GM18873 (cell line): ENCODE measurements around the gene RPAIN.
A peak's percentile ranks its signal among the peaks of the same experiment; 100 is the strongest.
"Not testable (repeated sequence)": the region's sequence is repeated elsewhere in the genome, so short reads cannot be mapped to it uniquely, and the experiment has no call there.

Experiments
- ATAC-seq: cut with Tn5 transposase; IDR thresholded peaks from one replicate; pipeline ENCODE4 v1.9.1; 2021; ENCODE audit warnings: mild to moderate bottlenecking, moderate library complexity, moderate number of reproducible peaks; ENCODE audit not compliant: unreplicated experiment, low FRiP score

RPAIN gene

DNA sequence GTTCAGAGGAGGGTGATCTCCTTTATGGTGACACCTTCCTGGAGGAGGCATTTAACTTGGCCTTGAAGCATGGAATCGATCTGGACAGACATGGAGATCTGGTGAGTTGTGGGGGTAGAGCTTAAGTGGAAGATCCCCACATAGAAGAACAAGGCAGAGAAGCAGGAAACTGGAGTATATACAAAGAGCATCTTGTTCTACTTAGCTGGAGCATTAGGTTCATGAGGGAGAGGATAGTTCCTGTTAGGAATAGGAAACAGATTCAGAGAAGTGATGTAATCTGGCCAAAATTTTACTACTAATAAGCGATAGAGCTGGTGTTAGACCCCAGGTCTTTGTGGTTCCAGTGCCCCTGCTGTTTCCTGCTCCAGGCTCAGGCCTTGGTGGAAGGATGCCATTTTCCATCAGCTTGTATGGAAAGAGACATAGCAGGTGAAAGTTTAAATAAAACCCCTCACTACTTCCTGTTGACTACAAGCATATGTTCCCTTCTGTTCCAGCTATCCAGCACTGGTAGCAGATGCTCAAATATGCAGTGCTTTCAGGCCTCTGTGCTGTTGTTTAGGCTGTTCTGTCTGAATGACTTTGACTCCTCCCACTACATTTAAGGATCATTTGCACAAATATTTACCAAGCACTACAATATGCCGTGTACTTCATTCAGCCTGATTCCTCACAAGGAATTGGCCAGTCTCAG lies 9.4 kb downstream of the RPAIN start:
- ATAC-seq = no peak

DNA sequence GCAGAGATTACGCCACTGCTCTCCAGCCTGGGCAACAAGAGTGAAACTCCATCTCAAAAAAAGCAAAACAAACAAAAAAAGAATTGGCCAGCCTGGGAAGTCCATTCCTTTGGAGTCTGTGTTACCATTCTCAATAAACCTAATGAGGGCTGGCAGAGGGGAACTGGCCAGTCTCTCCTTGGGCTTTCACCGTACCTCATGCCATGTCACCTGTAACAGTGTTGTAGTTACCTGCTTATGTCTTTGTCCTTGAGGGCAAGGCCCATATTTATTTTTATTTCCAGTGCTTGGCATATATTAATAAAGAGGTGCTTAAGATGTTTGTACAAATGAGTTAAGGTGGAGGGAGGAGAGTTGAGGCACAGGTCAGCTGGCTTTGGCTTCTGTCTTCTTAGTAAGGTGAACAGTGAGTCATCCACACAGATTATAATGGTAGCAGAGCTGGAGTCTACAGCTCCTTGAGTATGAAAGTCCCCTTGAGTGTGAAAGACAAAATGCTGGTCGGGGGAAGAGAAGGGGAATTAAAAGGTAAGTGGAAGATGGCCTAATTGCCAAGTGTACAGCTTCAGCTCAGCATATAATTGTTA lies 10.5 kb downstream of the RPAIN start:
- no peak for ATAC-seq

DNA sequence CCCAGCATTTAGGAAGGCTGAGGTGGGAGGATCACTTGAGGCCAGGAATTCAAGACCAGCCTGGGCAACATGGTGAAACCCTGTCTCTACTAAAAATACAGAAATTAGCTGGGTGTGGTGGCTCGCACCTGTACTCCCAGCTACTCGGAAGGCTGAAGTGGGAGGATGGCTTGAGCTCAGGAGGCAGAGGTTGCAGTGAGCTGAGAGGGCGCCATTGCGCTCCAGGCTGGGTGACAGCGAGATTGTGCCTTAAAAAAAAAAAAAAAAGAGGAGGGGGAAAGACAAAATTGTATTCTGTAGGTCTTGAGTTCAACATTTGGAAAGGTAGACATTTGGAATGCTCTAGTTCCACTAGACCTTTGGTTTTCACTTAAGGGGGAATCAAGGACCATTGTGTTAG lies 11.3 kb downstream of the RPAIN start:
- not testable (repeated sequence) for ATAC-seq

DNA sequence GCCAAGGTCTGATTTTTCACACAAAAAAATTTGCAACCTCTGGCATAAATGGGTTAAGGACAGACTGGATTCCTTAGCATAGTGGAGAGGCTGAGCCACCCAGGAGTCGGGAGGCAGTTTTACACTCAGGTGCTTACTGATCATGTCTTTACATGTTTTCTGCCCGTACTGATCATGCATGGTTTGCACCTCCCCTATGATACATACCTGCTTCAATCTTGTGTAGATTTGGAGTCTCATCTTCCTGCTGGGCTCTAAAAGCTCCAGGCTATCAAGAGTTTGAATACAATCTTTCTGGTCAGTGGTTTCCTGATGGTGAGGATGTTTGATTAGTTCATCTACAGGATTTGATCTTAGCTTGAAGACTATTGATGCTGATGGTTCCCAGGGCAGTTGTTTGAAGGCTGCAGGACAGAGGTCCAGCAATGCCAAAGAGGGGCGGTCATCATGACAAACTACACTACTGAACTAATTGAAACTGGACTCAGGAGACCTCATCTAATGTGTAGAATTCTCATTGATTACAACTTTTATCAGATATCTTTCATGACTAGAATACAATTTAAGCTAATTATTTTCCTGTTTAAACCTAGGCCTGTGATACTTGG lies 12.1 kb downstream of the RPAIN start:
- no peak for ATAC-seq

DNA sequence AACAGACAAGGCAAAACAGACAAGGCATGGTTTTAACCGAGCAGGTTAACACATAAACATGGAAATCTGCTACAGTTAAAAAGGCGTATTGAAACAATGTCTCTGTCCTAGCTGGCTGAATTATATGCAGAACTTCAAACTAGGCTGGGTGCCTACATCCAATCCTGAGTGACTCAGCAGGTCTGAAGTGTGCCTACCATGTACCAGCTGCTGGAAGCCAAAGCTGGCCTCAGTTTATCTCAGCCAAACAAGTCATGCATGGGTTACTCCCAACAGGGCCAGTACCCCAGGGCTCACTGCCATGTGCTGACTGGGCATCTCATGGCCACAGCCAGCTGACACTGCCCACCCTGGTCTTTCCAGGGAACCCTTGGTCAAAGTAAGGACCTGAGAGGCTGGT lies 15.0 kb downstream of the RPAIN start:
- ATAC-seq = no peak

DNA sequence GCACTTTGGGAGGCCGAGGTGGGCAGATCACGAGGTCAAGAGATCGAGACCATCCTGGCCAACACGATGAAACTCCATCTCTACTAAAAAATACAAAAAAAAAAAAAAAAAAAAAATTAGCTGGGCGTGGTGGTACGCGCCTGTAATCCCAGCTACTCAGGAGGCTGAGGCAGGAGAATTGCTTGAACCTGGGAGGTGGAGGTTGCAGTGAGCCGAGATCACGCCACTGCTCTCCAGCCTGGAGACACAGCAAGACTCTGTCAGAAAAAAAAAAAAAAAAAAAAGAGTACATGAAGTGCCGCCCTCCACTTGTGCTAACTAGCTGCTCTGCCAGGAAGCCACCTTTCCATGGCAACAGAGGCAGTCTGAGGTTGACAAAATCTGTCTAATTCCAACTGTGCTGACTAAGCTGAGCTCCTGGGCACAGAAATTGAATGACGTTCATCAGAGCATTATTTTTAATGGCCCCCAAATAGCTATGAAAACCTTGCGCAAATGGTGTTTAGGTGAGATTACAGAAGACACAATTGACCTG lies 15.9 kb downstream of the RPAIN start:
- ATAC-seq = not testable (repeated sequence)

DNA sequence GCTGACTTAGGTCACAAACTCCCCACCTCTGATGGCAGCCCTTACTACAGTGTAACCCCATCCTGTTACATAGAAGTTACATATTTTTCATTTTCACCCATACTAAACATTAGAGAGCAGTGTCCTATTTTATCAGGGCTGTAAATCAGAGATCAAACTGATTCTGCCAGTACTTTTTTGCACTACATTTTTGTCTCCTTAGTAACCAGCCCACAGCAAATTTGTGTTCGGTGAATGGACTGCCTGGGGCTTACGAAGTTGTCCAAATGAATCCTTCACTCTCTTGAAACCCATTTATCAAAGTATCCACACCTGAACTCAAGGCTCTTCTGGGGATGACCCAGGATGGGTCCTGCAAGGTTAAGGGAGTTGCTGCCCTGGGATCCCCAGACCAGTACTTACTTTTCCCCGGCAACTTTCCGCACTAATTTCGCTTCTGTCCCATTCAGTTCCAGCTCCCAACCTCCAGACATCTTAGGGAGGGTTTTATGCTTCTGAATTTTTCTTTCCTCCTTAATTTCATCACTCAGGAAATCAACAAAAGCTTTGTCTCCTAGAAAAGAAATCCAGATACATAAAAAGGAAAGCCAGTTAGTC lies 17.8 kb downstream of the RPAIN start:
- ATAC-seq = no peak

DNA sequence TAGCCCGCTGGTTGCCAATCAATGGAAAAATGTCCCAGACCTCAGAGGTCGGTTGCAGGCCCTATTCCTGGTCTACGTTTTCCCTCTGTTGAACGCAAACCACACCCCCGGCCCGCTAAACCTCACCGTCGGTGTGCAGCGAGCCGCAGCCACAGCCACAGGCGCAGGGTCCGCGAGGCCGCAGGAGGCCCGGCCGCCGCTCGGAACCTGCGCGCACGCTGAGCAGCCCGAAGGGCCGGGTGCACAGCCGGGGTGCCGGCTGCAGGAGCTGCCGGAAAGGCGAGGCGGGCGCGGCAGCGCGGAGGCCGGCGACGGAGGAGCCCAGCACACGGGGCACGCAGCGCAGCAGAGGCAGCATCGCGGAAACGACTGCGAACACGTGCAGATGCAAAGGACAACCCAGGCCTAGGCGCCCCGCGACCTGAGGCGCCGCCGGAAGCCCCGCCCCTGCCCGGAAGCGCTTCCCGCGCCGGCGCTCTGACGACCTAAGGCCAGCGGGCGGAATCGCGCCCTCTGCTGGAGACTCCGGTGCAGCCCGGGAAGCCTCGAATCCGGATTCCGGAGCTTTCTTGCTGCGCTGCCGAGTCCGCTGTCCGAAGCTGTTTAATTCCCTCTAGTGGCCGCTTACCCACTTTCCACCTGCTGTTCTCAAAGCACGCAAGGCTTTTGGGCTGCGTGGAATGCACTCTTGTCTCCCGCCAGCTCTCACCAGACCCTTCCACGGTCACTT lies 18.9 kb downstream of the RPAIN start, which contains the start of gene C1QBP:
TSS of gene C1QBP (minus strand) at position 440 of the 730 bp plus-strand sequence. CDS start at position 358, 82 bp downstream.
- peak; percentile 65 for ATAC-seq

DNA sequence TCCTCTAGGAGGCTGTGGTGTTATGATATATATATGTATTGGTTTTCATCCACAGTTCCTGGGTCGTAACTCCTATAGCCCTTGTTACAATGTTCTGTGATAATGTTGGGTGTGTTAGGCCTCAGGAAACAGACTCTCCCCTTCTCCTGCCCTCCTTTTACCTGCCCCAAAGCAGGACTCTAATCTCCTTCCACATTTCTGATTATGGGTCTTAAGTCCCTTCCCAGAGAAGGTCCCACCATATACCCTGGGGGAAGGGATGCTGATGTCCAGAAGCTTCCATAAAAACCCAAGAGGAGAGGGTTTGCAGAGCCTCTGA lies 19.4 kb downstream of the RPAIN start:
- ATAC-seq = no peak

DNA sequence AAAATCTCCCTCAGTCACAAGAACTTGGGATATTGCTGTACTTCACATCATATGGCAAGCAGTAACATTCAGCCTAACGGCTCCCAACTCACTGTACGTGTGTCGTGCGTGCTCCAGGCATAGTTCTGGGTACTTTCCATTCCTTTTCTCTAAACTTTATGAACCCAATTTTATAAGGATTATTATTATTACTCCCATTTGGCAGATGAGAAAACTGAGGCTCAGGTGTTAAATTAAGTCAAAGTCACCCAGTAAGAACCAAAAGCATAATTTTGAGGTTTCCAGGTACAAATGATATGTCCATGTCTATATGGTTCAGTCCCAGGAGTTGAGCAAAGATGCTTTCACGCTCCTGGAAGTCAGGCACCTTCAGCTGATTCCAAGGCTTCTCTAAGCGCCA lies 23.7 kb downstream of the RPAIN start:
- ATAC-seq = no peak

DNA sequence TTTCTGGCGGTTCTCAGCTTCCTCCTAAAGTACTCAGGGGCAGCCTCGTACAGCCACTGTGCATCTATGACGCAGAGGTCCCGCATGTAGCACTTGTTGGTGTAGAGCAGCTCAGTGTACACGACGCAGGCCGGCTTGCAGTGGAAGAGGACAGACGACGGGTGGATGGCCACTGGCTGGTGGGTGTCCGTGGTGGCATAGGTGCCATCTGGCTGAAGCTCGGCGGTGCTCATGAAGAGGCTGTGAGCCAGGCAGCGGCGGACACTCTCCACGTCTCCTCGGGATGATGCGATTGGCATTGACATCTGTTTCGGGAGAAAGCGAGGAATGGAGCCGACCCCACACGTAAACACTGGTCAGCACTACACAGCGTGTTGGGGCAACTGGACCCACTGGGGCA lies 24.2 kb downstream of the RPAIN start:
- ATAC-seq = no peak

DNA sequence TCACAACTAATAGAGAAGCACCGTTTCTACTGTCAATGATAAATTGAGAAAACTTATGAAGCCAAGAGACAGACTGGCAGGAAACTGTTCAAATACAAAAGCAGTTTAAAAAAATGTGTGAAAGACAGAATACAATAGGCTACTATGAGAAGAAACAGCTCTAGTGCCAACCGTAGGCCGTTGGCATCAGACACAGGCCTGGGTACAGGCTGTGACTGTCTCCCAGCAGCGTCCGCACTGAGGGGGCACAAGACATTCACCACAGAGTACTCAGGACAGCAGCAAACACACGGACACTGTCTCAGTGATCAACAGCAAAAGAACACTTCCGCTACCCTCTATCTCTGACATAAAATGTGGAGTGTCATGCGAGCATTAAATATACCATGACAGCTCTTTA lies 26.8 kb downstream of the RPAIN start:
- no peak for ATAC-seq

DNA sequence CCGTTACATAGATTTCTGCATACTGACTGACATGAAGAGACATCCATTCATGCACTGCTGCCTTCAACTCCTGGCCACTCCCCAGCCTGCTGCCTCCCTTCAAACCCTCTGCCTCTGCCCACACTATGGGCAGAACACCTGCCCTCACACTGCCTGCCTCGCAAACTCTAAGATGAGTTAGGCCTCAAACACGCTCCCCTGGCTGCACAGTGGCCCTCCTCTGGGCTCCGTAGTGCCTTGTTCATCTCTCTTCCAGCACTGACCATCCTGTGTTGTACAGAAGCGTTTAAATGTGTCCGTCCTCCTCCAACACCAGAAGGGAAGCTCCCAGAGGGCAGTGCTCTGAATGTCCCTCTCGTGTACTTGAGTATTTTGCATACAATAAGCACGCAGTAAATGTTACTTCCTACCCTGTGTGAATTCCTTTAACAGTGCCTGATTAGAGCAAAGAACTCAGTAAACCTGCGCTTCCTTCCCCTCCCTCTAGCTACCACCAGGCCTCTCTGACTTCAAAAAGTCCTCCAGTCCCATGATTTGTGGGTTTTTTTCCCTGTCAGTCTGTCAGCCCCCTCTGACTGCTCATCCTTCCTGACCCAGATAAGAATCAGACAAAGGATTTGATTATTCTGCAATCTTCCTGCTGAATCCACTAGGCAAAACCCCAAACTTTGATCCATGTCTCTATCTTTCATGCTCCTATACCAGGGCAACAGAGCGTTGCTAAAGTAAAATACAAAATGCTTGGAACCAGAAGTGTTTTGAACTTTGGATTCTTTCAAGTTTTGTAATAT lies 44.9 kb downstream of the RPAIN start:
- no peak for ATAC-seq

DNA sequence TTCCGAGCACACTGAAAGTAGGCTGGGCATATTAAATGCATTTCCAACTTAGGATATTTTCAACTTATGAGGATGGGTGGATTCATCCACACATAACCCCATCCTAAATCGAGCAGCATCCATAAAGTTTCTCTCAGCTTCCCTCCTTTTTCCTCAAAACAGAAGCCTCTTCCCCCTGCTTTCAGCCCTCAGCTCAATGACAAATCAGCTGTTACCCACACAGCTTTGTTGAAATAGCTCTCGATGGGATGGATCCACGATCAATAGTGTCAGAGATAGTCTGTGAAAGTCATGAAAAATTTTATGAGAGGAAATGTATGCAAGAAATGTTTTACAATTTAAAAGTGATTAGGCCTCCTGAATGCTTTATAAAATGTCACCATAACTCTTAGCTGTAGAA lies 46.3 kb downstream of the RPAIN start:
- ATAC-seq = no peak

DNA sequence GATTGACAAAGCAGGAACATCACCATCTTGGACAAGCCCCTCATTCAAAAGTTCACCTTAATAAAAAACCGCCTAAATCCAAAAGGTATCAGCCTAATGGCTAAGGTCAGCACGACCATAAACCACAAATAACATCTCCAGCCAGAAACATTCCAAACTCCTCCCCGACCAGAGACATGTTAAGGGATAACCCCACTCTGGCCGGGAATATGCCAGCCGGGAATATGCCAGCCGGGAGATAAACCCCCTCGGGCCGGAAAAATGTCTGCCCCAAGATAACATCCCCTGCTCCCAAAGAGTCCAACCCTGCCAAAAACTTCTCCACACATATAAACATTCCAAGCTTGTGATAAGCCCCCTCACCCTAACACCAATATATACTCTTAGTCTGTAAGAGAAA lies 47.4 kb downstream of the RPAIN start:
- no peak for ATAC-seq

DNA sequence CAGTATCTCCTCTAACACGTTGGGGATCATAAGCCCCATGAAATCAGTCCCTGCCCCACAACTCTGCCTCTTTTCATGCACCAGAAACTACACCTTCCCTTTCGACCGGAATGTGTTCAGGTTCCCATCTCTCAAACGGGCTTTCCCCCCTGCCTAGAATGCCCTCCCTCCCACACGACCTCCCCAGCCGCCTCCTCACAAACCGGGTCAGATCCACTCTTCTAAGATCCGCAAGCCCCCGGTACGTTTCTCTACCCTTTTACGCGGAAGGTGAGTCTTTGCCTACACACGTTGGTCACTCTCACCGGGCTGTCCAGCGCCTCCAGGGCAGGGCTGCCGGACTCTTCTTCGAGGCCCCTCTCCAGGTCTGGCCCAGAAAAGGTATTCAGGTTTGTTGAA lies 48.1 kb downstream of the RPAIN start:
- ATAC-seq = no peak

DNA sequence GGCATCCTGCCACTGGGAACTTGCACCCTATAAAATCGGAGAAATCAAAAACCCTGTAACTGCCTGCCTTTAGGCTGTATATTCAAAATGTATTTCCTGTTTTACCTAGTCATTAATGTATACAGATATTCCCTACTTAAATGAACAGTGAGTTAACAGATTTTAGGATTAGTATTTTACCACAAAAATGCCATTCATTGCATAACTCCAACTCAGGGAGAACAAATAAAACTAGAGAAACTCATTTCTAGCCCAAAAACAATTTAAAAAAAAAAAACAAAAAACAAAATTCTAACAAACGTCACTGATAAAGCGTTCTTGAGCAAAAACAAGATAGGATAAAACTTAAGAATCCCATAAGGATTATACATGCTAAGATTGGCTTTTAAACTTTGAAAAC lies 52.5 kb downstream of the RPAIN start:
- no peak for ATAC-seq

DNA sequence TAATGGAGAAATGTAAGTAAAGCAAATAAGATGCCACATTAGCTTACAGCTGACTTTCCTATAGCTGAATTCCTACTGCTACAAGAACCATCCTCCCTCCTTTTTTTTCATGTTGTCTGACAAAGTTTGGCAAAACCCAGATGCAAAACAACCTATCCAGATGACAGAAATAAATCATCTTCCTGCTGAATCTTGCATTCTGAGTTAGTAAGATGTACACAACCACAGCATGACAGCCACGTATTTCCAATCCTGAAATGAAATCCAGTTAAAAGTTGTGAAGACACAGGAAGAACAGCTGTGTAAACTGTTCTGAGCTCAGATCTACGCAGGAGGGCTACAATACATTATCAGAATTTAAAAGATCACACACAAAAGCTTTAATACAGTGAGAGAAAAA lies 53.9 kb downstream of the RPAIN start:
- ATAC-seq = no peak

DNA sequence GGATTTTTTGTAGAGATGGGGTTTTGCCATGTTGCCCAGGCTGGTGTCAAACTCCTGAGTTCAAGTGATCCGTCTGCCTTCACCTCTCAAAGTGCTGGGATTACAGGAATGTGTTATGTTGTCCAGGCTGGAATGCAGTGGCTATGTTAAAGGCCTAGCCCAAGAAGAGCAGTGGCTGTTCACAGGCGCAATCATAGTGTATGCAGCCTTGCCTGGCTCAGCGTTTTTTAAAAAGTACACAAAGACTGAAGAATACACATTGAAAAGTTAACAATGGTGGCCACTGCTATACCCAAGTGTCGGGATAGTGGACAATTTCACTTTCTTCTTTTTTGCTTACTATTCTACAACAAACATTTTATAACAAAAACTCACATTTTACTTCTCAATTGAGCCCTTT lies 59.0 kb downstream of the RPAIN start:
- ATAC-seq = no peak

DNA sequence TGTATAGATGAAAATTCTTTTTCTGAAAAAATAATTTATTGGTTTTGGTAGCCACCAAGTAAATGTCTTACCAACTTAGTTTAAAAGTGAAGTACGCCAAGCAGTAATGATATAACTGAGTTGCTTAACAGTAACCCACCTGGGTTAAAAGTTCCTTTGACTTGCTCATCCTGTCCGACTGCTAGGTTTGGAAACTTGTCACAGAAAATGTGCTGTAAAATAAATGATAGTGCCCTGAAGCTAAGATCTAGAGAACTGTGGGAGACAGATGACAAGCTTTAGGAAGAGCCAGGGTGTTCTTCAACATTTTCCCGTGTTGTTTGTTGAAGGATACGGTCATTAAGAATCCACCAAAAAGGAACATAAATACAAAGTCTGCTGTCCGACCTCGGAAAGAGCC lies 61.0 kb downstream of the RPAIN start:
- no peak for ATAC-seq
